IMR-90 (cell line): ENCODE results near the gene RFK. TPM values are rescaled to one million over a fixed set of nuclear protein-coding genes. Genes with fewer than 3 reads are reported as not detected.

Experiments
- ATAC-seq: fragments of 200-7000 bp; cut with Tn5 transposase; 2 replicates; pipeline ENCODE4 v1.9.1; 2020; ENCODE audit warnings: low read depth, mild to moderate bottlenecking, moderate library complexity
- BruUV-seq: library from RNA; stranded (reverse); fragments of 400-500 nt; replicated peaks from 2 replicates; lab custom pipeline; 2021; lab: Mats Ljungman, UMichigan
- CTCF ChIA-PET: fragments of 300-600 bp; formaldehyde crosslinking; extraction: SDS; loops from one replicate; lab custom pipeline; 2021; ENCODE audit warnings: antibody characterized with exemption; lab: Yijun Ruan, JAX
- POLR2A ChIA-PET: fragments of 300-600 bp; sonication (Branson Sonifier 250); formaldehyde crosslinking; loops from one replicate; lab custom pipeline; 2022; ENCODE audit warnings: antibody characterized with exemption; ENCODE audit not compliant: unreplicated experiment; lab: Charles Lee
- DNase-seq: peaks from one replicate; pipeline ENCODE4 v3.0.0; 2013
- H2AFZ ChIP-seq: replicated peaks from 2 replicates; pipeline ENCODE3; 2013; ENCODE audit warnings: low read length, mild to moderate bottlenecking; ENCODE audit not compliant: poor library complexity
- H2AK5ac ChIP-seq: 2 replicates; pipeline ENCODE4 v1.6.1; 2013; ENCODE audit warnings: low read depth, low read length, inconsistent platforms
- H2AK9ac ChIP-seq: replicated peaks from 2 replicates; pipeline ENCODE3; 2013; ENCODE audit warnings: mild to moderate bottlenecking, low read depth, low read length, moderate library complexity; ENCODE audit not compliant: poor library complexity
- H2BK120ac ChIP-seq: 2 replicates; pipeline ENCODE4 v1.6.1; 2013; ENCODE audit warnings: low read depth, low read length, inconsistent platforms
- H2BK15ac ChIP-seq: 3 replicates; pipeline ENCODE4 v1.6.1; 2013; ENCODE audit warnings: low read depth, low read length, inconsistent platforms
- H2BK20ac ChIP-seq: 2 replicates; pipeline ENCODE4 v1.6.1; 2013; ENCODE audit warnings: low read depth, mild to moderate bottlenecking, inconsistent platforms, low read length, moderate library complexity
- H2BK5ac ChIP-seq: 2 replicates; pipeline ENCODE4 v1.6.1; 2013; ENCODE audit warnings: mild to moderate bottlenecking, low read depth, low read length, inconsistent platforms; ENCODE audit not compliant: poor library complexity, severe bottlenecking
- H3K14ac ChIP-seq: replicated peaks from 2 replicates; pipeline ENCODE4 v1.6.1; 2013; ENCODE audit warnings: low read depth, low read length, inconsistent platforms
- H3K18ac ChIP-seq: 2 replicates; pipeline ENCODE4 v1.6.1; 2013; ENCODE audit warnings: low read depth, low read length, control low read depth
- H3K23ac ChIP-seq: 2 replicates; pipeline ENCODE4 v1.6.1; 2013; ENCODE audit warnings: low read depth, low read length, inconsistent platforms
- H3K27ac ChIP-seq: 2 replicates; pipeline ENCODE4 v1.5.1; 2013; ENCODE audit warnings: mild to moderate bottlenecking, control low read depth, low read length; ENCODE audit not compliant: insufficient read depth
- H3K27me3 ChIP-seq: 2 replicates; pipeline ENCODE4 v1.6.1; 2013; ENCODE audit warnings: low read length; ENCODE audit not compliant: control insufficient read depth, insufficient read depth
- H3K36me3 ChIP-seq: 2 replicates; pipeline ENCODE4 v1.6.1; 2013; ENCODE audit warnings: low read length, mixed read lengths; ENCODE audit not compliant: control insufficient read depth, insufficient read depth
- H3K4ac ChIP-seq: 2 replicates; pipeline ENCODE4 v1.6.1; 2013; ENCODE audit warnings: low read depth, low read length, inconsistent platforms
- H3K4me1 ChIP-seq: 2 replicates; pipeline ENCODE4 v1.6.1; 2013; ENCODE audit warnings: low read length, mixed read lengths; ENCODE audit not compliant: control insufficient read depth, insufficient read depth
- H3K4me2 ChIP-seq: 2 replicates; pipeline ENCODE4 v1.6.1; 2013; ENCODE audit warnings: low read depth, mild to moderate bottlenecking, control low read depth, low read length, moderate library complexity
- H3K4me3 ChIP-seq: 2 replicates; pipeline ENCODE4 v1.5.1; 2013; ENCODE audit warnings: low read depth, mild to moderate bottlenecking, control low read depth, low read length, moderate library complexity; ENCODE audit not compliant: insufficient read depth
- H3K56ac ChIP-seq: 2 replicates; pipeline ENCODE4 v1.6.1; 2013; ENCODE audit warnings: low read length, inconsistent platforms; ENCODE audit not compliant: insufficient read depth; ENCODE audit errors: extremely low read depth
- H3K79me1 ChIP-seq, 2 experiments: 2 replicates each; pipeline ENCODE4 v1.6.1; 2013; ENCODE audit warnings: low read length in 2 of 2, inconsistent platforms in 1 of 2, low read depth in 1 of 2
- H3K9ac ChIP-seq: 2 replicates; pipeline ENCODE4 v1.6.1; 2013; ENCODE audit warnings: low read depth, low read length, control low read depth
- H3K9me1 ChIP-seq: 2 replicates; pipeline ENCODE4 v1.6.1; 2013; ENCODE audit warnings: low read length, inconsistent platforms; ENCODE audit not compliant: insufficient read depth
- H3K9me3 ChIP-seq: 2 replicates; pipeline ENCODE4 v1.6.1; 2013; ENCODE audit warnings: low read length; ENCODE audit not compliant: control insufficient read depth, insufficient read depth
- H4K20me1 ChIP-seq: 2 replicates; pipeline ENCODE4 v1.6.1; 2013; ENCODE audit warnings: low read length, inconsistent platforms; ENCODE audit not compliant: insufficient read depth
- H4K5ac ChIP-seq: 2 replicates; pipeline ENCODE4 v1.6.1; 2013; ENCODE audit warnings: mild to moderate bottlenecking, low read depth, low read length, control low read depth
- H4K8ac ChIP-seq, 2 experiments: 2 replicates each; pipeline ENCODE4 v1.6.1; 2013; ENCODE audit warnings: low read depth in 2 of 2, low read length in 2 of 2, control low read depth in 1 of 2, inconsistent platforms in 1 of 2
- H4K91ac ChIP-seq: 2 replicates; pipeline ENCODE4 v1.6.1; 2013; ENCODE audit warnings: low read depth, low read length, inconsistent platforms; ENCODE audit not compliant: insufficient read depth
- CEBPB ChIP-seq: IDR thresholded peaks from 2 replicates; pipeline ENCODE4 v1.6.1; 2012; ENCODE audit warnings: low read depth, low read length, improper control_type of control experiment
- CHD1 ChIP-seq: IDR thresholded peaks from 2 replicates; pipeline ENCODE4 v1.6.1; 2012; ENCODE audit warnings: low read depth, low read length, improper control_type of control experiment
- MAFK ChIP-seq: IDR thresholded peaks from 2 replicates; pipeline ENCODE4 v1.6.1; 2012; ENCODE audit warnings: low read depth, low read length, improper control_type of control experiment
- MAZ ChIP-seq: IDR thresholded peaks from 2 replicates; pipeline ENCODE4 v1.6.1; 2012; ENCODE audit warnings: low read depth, mild to moderate bottlenecking, low read length, improper control_type of control experiment, moderate library complexity, borderline replicate concordance
- MXI1 ChIP-seq: IDR thresholded peaks from 2 replicates; pipeline ENCODE4 v1.6.1; 2012; ENCODE audit warnings: low read depth, mild to moderate bottlenecking, low read length, moderate library complexity, borderline replicate concordance
- NFE2L2 ChIP-seq: fragments of 150-350 bp; IDR thresholded peaks from 2 replicates; pipeline ENCODE4 v1.6.1; 2016; ENCODE audit warnings: low read depth, mild to moderate bottlenecking, low read length
- POLR2A ChIP-seq: IDR thresholded peaks from 2 replicates; pipeline ENCODE4 v1.6.1; 2012; ENCODE audit warnings: mild to moderate bottlenecking, low read depth, low read length
- RAD21 ChIP-seq: IDR thresholded peaks from 2 replicates; pipeline ENCODE4 v1.6.1; 2012; ENCODE audit warnings: low read length, improper control_type of control experiment
- RCOR1 ChIP-seq: IDR thresholded peaks from 2 replicates; pipeline ENCODE4 v1.6.1; 2012; ENCODE audit warnings: mild to moderate bottlenecking, low read length, improper control_type of control experiment; ENCODE audit not compliant: insufficient replicate concordance
- SMC3 ChIP-seq: fragments of 150-350 bp; IDR thresholded peaks from 2 replicates; pipeline ENCODE4 v1.6.1; 2016; ENCODE audit warnings: low read depth, mild to moderate bottlenecking, antibody characterized with exemption, low read length, moderate library complexity
- WGBS, 2 experiments: methylation state at CpG; one replicate each; pipeline versions ENCODE4 v1.1.5 to v1.1.7; 2013; ENCODE audit warnings: missing lambda C conversion rate in 2 of 2; ENCODE audit not compliant: insufficient read length in 1 of 2; ENCODE audit errors: extremely low coverage in 2 of 2; 5-methylcytosine and 5-hydroxymethylcytosine counted together
- dilution Hi-C: fragments of 300-500 bp; cut with HindIII; formaldehyde crosslinking; loops from one replicate; pipeline ENCODE4 v1.14.3; 2018; ENCODE audit warnings: low sequenced_read_pairs; ENCODE audit not compliant: unreplicated experiment
- in situ Hi-C: fragments of 300-500 bp; cut with MboI; formaldehyde crosslinking; loops from 3 replicates; pipeline ENCODE4 v1.14.3; 2019; ENCODE audit warnings: low sequenced_read_pairs, inconsistent platforms, mixed read lengths
- intact Hi-C: fragments of 100-400 bp; cut with micrococcal nuclease; formaldehyde crosslinking; loops from 2 replicates; pipeline ENCODE4 v1.10.0; 2022
- polyA plus RNA-seq, 3 experiments: library from polyadenylated mRNA; depleted of rRNA; stranded (reverse); fragments of >200 nt; gene quantifications; 2 replicates each; pipeline ENCODE4 v1.2.3, GENCODE V29; 2012; ENCODE audit warnings: low replicate concordance in 1 of 3
- total RNA-seq: library from RNA; depleted of rRNA; stranded (reverse); fragments of >200 nt; gene quantifications from 2 replicates; pipeline ENCODE4 v1.2.3, GENCODE V29; 2012
- TF ChIP-seq, protein P1 (sequence below): fragments of 150-350 bp; IDR thresholded peaks from 2 replicates; pipeline ENCODE4 v1.6.1; 2016; ENCODE audit warnings: low read depth, mild to moderate bottlenecking, low read length, moderate library complexity, borderline replicate concordance
- TF ChIP-seq, protein P2 (sequence below): conservative IDR thresholded peaks from 2 replicates; pipeline ENCODE4 v1.5.1; 2012; ENCODE audit warnings: mild to moderate bottlenecking, low read depth, low read length, improper control_type of control experiment

The RFK gene
- total and polyA plus RNA-seq, 2 of the 4 experiments (the other 2 are of a cell fraction) = 10.3 to 13.8 TPM

DNA sequence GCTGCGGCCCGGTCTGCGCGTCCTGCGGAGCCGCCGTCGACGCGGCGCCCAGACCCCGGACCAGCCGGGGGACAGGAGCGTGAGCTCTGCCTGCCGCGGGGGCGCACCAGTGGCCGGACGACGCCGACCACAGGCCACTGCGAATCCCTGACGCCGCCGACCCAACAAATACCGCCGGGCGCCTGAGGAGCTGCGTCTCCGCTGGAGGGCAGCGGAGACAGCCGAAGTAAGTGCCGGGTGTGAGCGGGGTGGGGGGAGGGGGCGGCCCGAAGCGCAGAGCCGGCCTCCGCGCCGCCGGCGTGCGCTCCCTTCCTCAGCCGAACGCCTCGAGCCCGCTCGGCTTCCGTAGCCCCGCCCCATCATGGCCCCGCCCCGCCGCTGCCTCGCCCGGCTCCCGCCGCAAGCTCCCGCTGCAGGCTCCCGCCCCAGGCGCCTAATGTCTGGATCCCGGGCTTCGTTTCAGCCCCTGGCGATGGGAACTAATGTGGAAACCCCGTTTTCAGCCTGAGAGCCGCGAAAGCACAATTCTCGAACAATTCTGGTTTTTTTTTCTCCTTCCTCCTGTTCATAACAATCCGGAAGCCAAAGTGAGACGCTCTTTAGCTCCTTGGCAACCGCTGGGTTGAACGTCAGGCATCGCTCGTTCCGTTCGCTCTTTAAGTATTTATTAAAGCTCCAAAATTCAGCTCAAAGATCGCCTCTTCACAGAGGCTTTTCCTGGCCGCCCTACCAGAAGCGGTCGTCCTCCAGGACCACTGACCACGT, at the start of gene RFK (continued):
- peak; percentile 56; the same call in 1 of the 2 replicates for TF ChIP-seq MXI1
- no peak for TF ChIP-seq MAFK

DNA sequence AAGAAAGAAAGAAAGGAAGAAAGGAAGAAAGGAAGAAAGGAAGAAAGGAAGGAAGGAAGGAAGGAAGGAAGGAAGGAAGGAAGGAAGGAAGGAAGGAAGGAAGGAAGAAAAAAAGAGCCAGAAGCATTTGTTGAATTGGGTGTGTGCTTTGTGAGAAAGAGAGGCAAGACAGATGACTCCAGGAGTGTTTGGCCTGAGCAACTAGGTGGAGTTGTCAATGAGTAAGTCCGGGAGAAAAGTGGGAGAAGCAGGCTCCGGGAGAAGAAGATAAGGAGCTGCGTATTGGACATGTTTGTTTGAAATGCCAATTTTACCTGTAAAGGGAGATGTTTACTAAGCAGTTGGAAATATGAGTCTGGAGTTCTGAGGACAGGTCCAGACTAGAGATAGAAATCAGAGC, 49.7 kb upstream of the RFK start:
- Histone ChIP-seq H2BK5ac (no peak overlapping the region), H4K20me1 (no peaks in the 10 kb centered on the region), H3K4me2 (no peak overlapping the region), H3K14ac (no peak overlapping the region), H3K23ac (no peak overlapping the region), H3K9me3 (no peaks in the 10 kb centered on the region), H2AK9ac (no peak overlapping the region), H2BK20ac (no peak overlapping the region), H3K4ac (no peak overlapping the region), H3K9me1 (no peaks in the 10 kb centered on the region), H3K27ac (no peak overlapping the region), H3K56ac (no peak overlapping the region), H2AK5ac (no peak overlapping the region), H3K4me3 (no peak overlapping the region), H2AFZ (no peak overlapping the region), H3K79me1 (no peaks in the 10 kb centered on the region), H3K4me1 (peaks cover 5% of the 10 kb centered on the region), H4K5ac (no peak overlapping the region), H3K18ac (no peak overlapping the region), H3K36me3 (no peaks in the 10 kb centered on the region), H3K9ac (no peak overlapping the region), H4K8ac (no peak overlapping the region), H2BK120ac (no peak overlapping the region), H2BK15ac (no peak overlapping the region), H3K27me3 (no peaks in the 10 kb centered on the region), H4K91ac (no peak overlapping the region)
- ChIA-PET CTCF (no interaction called here), POLR2A (no interaction called here)
- TF ChIP-seq POLR2A = no peak
- TF ChIP-seq CEBPB = no peak
- TF ChIP-seq MAZ = no peak
- TF ChIP-seq CHD1 = no peak
- TF ChIP-seq, protein P1, sequence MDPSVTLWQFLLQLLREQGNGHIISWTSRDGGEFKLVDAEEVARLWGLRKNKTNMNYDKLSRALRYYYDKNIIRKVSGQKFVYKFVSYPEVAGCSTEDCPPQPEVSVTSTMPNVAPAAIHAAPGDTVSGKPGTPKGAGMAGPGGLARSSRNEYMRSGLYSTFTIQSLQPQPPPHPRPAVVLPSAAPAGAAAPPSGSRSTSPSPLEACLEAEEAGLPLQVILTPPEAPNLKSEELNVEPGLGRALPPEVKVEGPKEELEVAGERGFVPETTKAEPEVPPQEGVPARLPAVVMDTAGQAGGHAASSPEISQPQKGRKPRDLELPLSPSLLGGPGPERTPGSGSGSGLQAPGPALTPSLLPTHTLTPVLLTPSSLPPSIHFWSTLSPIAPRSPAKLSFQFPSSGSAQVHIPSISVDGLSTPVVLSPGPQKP = no peak
- no peak for TF ChIP-seq MAFK
- TF ChIP-seq NFE2L2 = no peak
- TF ChIP-seq, protein P2, sequence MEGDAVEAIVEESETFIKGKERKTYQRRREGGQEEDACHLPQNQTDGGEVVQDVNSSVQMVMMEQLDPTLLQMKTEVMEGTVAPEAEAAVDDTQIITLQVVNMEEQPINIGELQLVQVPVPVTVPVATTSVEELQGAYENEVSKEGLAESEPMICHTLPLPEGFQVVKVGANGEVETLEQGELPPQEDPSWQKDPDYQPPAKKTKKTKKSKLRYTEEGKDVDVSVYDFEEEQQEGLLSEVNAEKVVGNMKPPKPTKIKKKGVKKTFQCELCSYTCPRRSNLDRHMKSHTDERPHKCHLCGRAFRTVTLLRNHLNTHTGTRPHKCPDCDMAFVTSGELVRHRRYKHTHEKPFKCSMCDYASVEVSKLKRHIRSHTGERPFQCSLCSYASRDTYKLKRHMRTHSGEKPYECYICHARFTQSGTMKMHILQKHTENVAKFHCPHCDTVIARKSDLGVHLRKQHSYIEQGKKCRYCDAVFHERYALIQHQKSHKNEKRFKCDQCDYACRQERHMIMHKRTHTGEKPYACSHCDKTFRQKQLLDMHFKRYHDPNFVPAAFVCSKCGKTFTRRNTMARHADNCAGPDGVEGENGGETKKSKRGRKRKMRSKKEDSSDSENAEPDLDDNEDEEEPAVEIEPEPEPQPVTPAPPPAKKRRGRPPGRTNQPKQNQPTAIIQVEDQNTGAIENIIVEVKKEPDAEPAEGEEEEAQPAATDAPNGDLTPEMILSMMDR = no peak
- no peak for TF ChIP-seq RAD21
- TF ChIP-seq RCOR1 = no peak
- TF ChIP-seq SMC3 = no peak
- dilution Hi-C loops (no loop called here), intact Hi-C loops (no loop called here), in situ Hi-C loops (no loop called here)
- 78% methylated on average over 3 of the region's 3 CpGs; no CpG with 5 or more reads in 1 of the 2 experiments for WGBS, 2 experiments
- no TSS peak for BruUV-seq
- ATAC-seq (no peak), DNase-seq (no peak)
